IMR-90 (cell line): Measurements from ENCODE around the gene GAB1. TPM values are rescaled to one million over a fixed set of nuclear protein-coding genes. Genes with fewer than 3 reads are reported as not detected.

Experiments
- ATAC-seq: fragments of 200-7000 bp; cut with Tn5 transposase; 2 replicates; pipeline ENCODE4 v1.9.1; 2020; ENCODE audit warnings: low read depth, mild to moderate bottlenecking, moderate library complexity
- BruUV-seq: library from RNA; stranded (reverse); fragments of 400-500 nt; replicated peaks from 2 replicates; lab custom pipeline; 2021; lab: Mats Ljungman, UMichigan
- CTCF ChIA-PET: fragments of 300-600 bp; formaldehyde crosslinking; extraction: SDS; loops from one replicate; lab custom pipeline; 2021; ENCODE audit warnings: antibody characterized with exemption; lab: Yijun Ruan, JAX
- POLR2A ChIA-PET: fragments of 300-600 bp; sonication (Branson Sonifier 250); formaldehyde crosslinking; loops from one replicate; lab custom pipeline; 2022; ENCODE audit warnings: antibody characterized with exemption; ENCODE audit not compliant: unreplicated experiment; lab: Charles Lee
- DNase-seq: peaks from one replicate; pipeline ENCODE4 v3.0.0; 2013
- H2AFZ ChIP-seq: replicated peaks from 2 replicates; pipeline ENCODE3; 2013; ENCODE audit warnings: low read length, mild to moderate bottlenecking; ENCODE audit not compliant: poor library complexity
- H2AK5ac ChIP-seq: 2 replicates; pipeline ENCODE4 v1.6.1; 2013; ENCODE audit warnings: low read depth, low read length, inconsistent platforms
- H2AK9ac ChIP-seq: replicated peaks from 2 replicates; pipeline ENCODE3; 2013; ENCODE audit warnings: mild to moderate bottlenecking, low read depth, low read length, moderate library complexity; ENCODE audit not compliant: poor library complexity
- H2BK120ac ChIP-seq: 2 replicates; pipeline ENCODE4 v1.6.1; 2013; ENCODE audit warnings: low read depth, low read length, inconsistent platforms
- H2BK15ac ChIP-seq: 3 replicates; pipeline ENCODE4 v1.6.1; 2013; ENCODE audit warnings: low read depth, low read length, inconsistent platforms
- H2BK20ac ChIP-seq: 2 replicates; pipeline ENCODE4 v1.6.1; 2013; ENCODE audit warnings: low read depth, mild to moderate bottlenecking, inconsistent platforms, low read length, moderate library complexity
- H2BK5ac ChIP-seq: 2 replicates; pipeline ENCODE4 v1.6.1; 2013; ENCODE audit warnings: mild to moderate bottlenecking, low read depth, low read length, inconsistent platforms; ENCODE audit not compliant: poor library complexity, severe bottlenecking
- H3K14ac ChIP-seq: replicated peaks from 2 replicates; pipeline ENCODE4 v1.6.1; 2013; ENCODE audit warnings: low read depth, low read length, inconsistent platforms
- H3K18ac ChIP-seq: 2 replicates; pipeline ENCODE4 v1.6.1; 2013; ENCODE audit warnings: low read depth, low read length, control low read depth
- H3K23ac ChIP-seq: 2 replicates; pipeline ENCODE4 v1.6.1; 2013; ENCODE audit warnings: low read depth, low read length, inconsistent platforms
- H3K27ac ChIP-seq: 2 replicates; pipeline ENCODE4 v1.5.1; 2013; ENCODE audit warnings: mild to moderate bottlenecking, control low read depth, low read length; ENCODE audit not compliant: insufficient read depth
- H3K27me3 ChIP-seq: 2 replicates; pipeline ENCODE4 v1.6.1; 2013; ENCODE audit warnings: low read length; ENCODE audit not compliant: control insufficient read depth, insufficient read depth
- H3K36me3 ChIP-seq: 2 replicates; pipeline ENCODE4 v1.6.1; 2013; ENCODE audit warnings: low read length, mixed read lengths; ENCODE audit not compliant: control insufficient read depth, insufficient read depth
- H3K4ac ChIP-seq: 2 replicates; pipeline ENCODE4 v1.6.1; 2013; ENCODE audit warnings: low read depth, low read length, inconsistent platforms
- H3K4me1 ChIP-seq: 2 replicates; pipeline ENCODE4 v1.6.1; 2013; ENCODE audit warnings: low read length, mixed read lengths; ENCODE audit not compliant: control insufficient read depth, insufficient read depth
- H3K4me2 ChIP-seq: 2 replicates; pipeline ENCODE4 v1.6.1; 2013; ENCODE audit warnings: low read depth, mild to moderate bottlenecking, control low read depth, low read length, moderate library complexity
- H3K4me3 ChIP-seq: 2 replicates; pipeline ENCODE4 v1.5.1; 2013; ENCODE audit warnings: low read depth, mild to moderate bottlenecking, control low read depth, low read length, moderate library complexity; ENCODE audit not compliant: insufficient read depth
- H3K56ac ChIP-seq: 2 replicates; pipeline ENCODE4 v1.6.1; 2013; ENCODE audit warnings: low read length, inconsistent platforms; ENCODE audit not compliant: insufficient read depth; ENCODE audit errors: extremely low read depth
- H3K79me1 ChIP-seq, 2 experiments: 2 replicates each; pipeline ENCODE4 v1.6.1; 2013; ENCODE audit warnings: low read length in 2 of 2, inconsistent platforms in 1 of 2, low read depth in 1 of 2
- H3K9ac ChIP-seq: 2 replicates; pipeline ENCODE4 v1.6.1; 2013; ENCODE audit warnings: low read depth, low read length, control low read depth
- H3K9me1 ChIP-seq: 2 replicates; pipeline ENCODE4 v1.6.1; 2013; ENCODE audit warnings: low read length, inconsistent platforms; ENCODE audit not compliant: insufficient read depth
- H3K9me3 ChIP-seq: 2 replicates; pipeline ENCODE4 v1.6.1; 2013; ENCODE audit warnings: low read length; ENCODE audit not compliant: control insufficient read depth, insufficient read depth
- H4K20me1 ChIP-seq: 2 replicates; pipeline ENCODE4 v1.6.1; 2013; ENCODE audit warnings: low read length, inconsistent platforms; ENCODE audit not compliant: insufficient read depth
- H4K5ac ChIP-seq: 2 replicates; pipeline ENCODE4 v1.6.1; 2013; ENCODE audit warnings: mild to moderate bottlenecking, low read depth, low read length, control low read depth
- H4K8ac ChIP-seq, 2 experiments: 2 replicates each; pipeline ENCODE4 v1.6.1; 2013; ENCODE audit warnings: low read depth in 2 of 2, low read length in 2 of 2, control low read depth in 1 of 2, inconsistent platforms in 1 of 2
- H4K91ac ChIP-seq: 2 replicates; pipeline ENCODE4 v1.6.1; 2013; ENCODE audit warnings: low read depth, low read length, inconsistent platforms; ENCODE audit not compliant: insufficient read depth
- BHLHE40 ChIP-seq: fragments of 150-350 bp; IDR thresholded peaks from 2 replicates; pipeline ENCODE4 v1.6.1; 2016; ENCODE audit warnings: mild to moderate bottlenecking, low read depth, low read length
- CEBPB ChIP-seq: IDR thresholded peaks from 2 replicates; pipeline ENCODE4 v1.6.1; 2012; ENCODE audit warnings: low read depth, low read length, improper control_type of control experiment
- CHD1 ChIP-seq: IDR thresholded peaks from 2 replicates; pipeline ENCODE4 v1.6.1; 2012; ENCODE audit warnings: low read depth, low read length, improper control_type of control experiment
- FOS ChIP-seq: fragments of 150-350 bp; IDR thresholded peaks from 2 replicates; pipeline ENCODE4 v1.6.1; 2016; ENCODE audit warnings: low read depth, low read length
- MAFK ChIP-seq: IDR thresholded peaks from 2 replicates; pipeline ENCODE4 v1.6.1; 2012; ENCODE audit warnings: low read depth, low read length, improper control_type of control experiment
- MAZ ChIP-seq: IDR thresholded peaks from 2 replicates; pipeline ENCODE4 v1.6.1; 2012; ENCODE audit warnings: low read depth, mild to moderate bottlenecking, low read length, improper control_type of control experiment, moderate library complexity, borderline replicate concordance
- MXI1 ChIP-seq: IDR thresholded peaks from 2 replicates; pipeline ENCODE4 v1.6.1; 2012; ENCODE audit warnings: low read depth, mild to moderate bottlenecking, low read length, moderate library complexity, borderline replicate concordance
- NFE2L2 ChIP-seq: fragments of 150-350 bp; IDR thresholded peaks from 2 replicates; pipeline ENCODE4 v1.6.1; 2016; ENCODE audit warnings: low read depth, mild to moderate bottlenecking, low read length
- POLR2A ChIP-seq: IDR thresholded peaks from 2 replicates; pipeline ENCODE4 v1.6.1; 2012; ENCODE audit warnings: mild to moderate bottlenecking, low read depth, low read length
- RAD21 ChIP-seq: IDR thresholded peaks from 2 replicates; pipeline ENCODE4 v1.6.1; 2012; ENCODE audit warnings: low read length, improper control_type of control experiment
- RCOR1 ChIP-seq: IDR thresholded peaks from 2 replicates; pipeline ENCODE4 v1.6.1; 2012; ENCODE audit warnings: mild to moderate bottlenecking, low read length, improper control_type of control experiment; ENCODE audit not compliant: insufficient replicate concordance
- RFX5 ChIP-seq: IDR thresholded peaks from 2 replicates; pipeline ENCODE4 v1.8.0; 2012; ENCODE audit warnings: low read depth, mild to moderate bottlenecking, low read length, moderate library complexity
- SMC3 ChIP-seq: fragments of 150-350 bp; IDR thresholded peaks from 2 replicates; pipeline ENCODE4 v1.6.1; 2016; ENCODE audit warnings: low read depth, mild to moderate bottlenecking, antibody characterized with exemption, low read length, moderate library complexity
- WGBS, 2 experiments: methylation state at CpG; one replicate each; pipeline versions ENCODE4 v1.1.5 to v1.1.7; 2013; ENCODE audit warnings: missing lambda C conversion rate in 2 of 2; ENCODE audit not compliant: insufficient read length in 1 of 2; ENCODE audit errors: extremely low coverage in 2 of 2; 5-methylcytosine and 5-hydroxymethylcytosine counted together
- dilution Hi-C: fragments of 300-500 bp; cut with HindIII; formaldehyde crosslinking; loops from one replicate; pipeline ENCODE4 v1.14.3; 2018; ENCODE audit warnings: low sequenced_read_pairs; ENCODE audit not compliant: unreplicated experiment
- in situ Hi-C: fragments of 300-500 bp; cut with MboI; formaldehyde crosslinking; loops from 3 replicates; pipeline ENCODE4 v1.14.3; 2019; ENCODE audit warnings: low sequenced_read_pairs, inconsistent platforms, mixed read lengths
- intact Hi-C: fragments of 100-400 bp; cut with micrococcal nuclease; formaldehyde crosslinking; loops from 2 replicates; pipeline ENCODE4 v1.10.0; 2022
- polyA plus RNA-seq, 3 experiments: library from polyadenylated mRNA; depleted of rRNA; stranded (reverse); fragments of >200 nt; gene quantifications; 2 replicates each; pipeline ENCODE4 v1.2.3, GENCODE V29; 2012; ENCODE audit warnings: low replicate concordance in 1 of 3
- total RNA-seq: library from RNA; depleted of rRNA; stranded (reverse); fragments of >200 nt; gene quantifications from 2 replicates; pipeline ENCODE4 v1.2.3, GENCODE V29; 2012
- TF ChIP-seq, protein P1 (sequence below): conservative IDR thresholded peaks from 2 replicates; pipeline ENCODE4 v1.5.1; 2012; ENCODE audit warnings: mild to moderate bottlenecking, low read depth, low read length, improper control_type of control experiment
- TF ChIP-seq, protein P2 (sequence below): fragments of 150-350 bp; IDR thresholded peaks from 2 replicates; pipeline ENCODE4 v1.6.1; 2017; ENCODE audit warnings: mild to moderate bottlenecking, antibody characterized with exemption, low read length, low read depth
- TF ChIP-seq, protein P3 (sequence below): fragments of 150-350 bp; IDR thresholded peaks from 2 replicates; pipeline ENCODE4 v1.6.1; 2016; ENCODE audit warnings: low read depth, mild to moderate bottlenecking, low read length, moderate library complexity, borderline replicate concordance

The GAB1 gene
- total and polyA plus RNA-seq, 2 of the 4 experiments (the other 2 are of a cell fraction), result 2.8 to 12.0 TPM

- peak overlapping the region; percentile 70 for H2BK120ac ChIP-seq
- peak overlapping the region; percentile 66; the same call in 1 of the 2 replicates for H4K91ac ChIP-seq
- H3K14ac ChIP-seq, result peak overlapping the region; percentile 27; the same call in 1 of the 2 replicates
- 0 out of 2 replicates have a peak overlapping the region, but pooled peaks have one; percentile 37 for H3K9ac ChIP-seq
- H4K20me1 ChIP-seq, result no peaks in the 10 kb centered on the region
- intact Hi-C loops (no loop called here), dilution Hi-C loops (no loop called here), in situ Hi-C loops (no loop called here)
- ChIA-PET POLR2A (no interaction called here), CTCF (no interaction called here)
- H3K9me1 ChIP-seq, result 0 out of 2 replicates have a peak, but pooled peaks cover 2% of the 10 kb centered on the region
- H2BK5ac ChIP-seq, result peak overlapping the region; percentile 85
- H3K18ac ChIP-seq, result peak overlapping the region; percentile 99
- DNase-seq, result no peak
- BruUV-seq, result no TSS peak
- H4K5ac ChIP-seq, result peak overlapping the region; percentile 96
- H3K56ac ChIP-seq, result no peak overlapping the region
- TF ChIP-seq MAFK (no peak), RCOR1 (no peak), NFE2L2 (no peak), POLR2A (no peak), MAZ (no peak), RAD21 (no peak), RFX5 (no peak), CEBPB (no peak), SMC3 (no peak), FOS (no peak), MXI1 (no peak), BHLHE40 (no peak), CHD1 (no peak)
- TF ChIP-seq, protein P1, sequence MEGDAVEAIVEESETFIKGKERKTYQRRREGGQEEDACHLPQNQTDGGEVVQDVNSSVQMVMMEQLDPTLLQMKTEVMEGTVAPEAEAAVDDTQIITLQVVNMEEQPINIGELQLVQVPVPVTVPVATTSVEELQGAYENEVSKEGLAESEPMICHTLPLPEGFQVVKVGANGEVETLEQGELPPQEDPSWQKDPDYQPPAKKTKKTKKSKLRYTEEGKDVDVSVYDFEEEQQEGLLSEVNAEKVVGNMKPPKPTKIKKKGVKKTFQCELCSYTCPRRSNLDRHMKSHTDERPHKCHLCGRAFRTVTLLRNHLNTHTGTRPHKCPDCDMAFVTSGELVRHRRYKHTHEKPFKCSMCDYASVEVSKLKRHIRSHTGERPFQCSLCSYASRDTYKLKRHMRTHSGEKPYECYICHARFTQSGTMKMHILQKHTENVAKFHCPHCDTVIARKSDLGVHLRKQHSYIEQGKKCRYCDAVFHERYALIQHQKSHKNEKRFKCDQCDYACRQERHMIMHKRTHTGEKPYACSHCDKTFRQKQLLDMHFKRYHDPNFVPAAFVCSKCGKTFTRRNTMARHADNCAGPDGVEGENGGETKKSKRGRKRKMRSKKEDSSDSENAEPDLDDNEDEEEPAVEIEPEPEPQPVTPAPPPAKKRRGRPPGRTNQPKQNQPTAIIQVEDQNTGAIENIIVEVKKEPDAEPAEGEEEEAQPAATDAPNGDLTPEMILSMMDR, result no peak
- TF ChIP-seq, protein P2, sequence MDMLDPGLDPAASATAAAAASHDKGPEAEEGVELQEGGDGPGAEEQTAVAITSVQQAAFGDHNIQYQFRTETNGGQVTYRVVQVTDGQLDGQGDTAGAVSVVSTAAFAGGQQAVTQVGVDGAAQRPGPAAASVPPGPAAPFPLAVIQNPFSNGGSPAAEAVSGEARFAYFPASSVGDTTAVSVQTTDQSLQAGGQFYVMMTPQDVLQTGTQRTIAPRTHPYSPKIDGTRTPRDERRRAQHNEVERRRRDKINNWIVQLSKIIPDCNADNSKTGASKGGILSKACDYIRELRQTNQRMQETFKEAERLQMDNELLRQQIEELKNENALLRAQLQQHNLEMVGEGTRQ, result no peak
- TF ChIP-seq, protein P3, sequence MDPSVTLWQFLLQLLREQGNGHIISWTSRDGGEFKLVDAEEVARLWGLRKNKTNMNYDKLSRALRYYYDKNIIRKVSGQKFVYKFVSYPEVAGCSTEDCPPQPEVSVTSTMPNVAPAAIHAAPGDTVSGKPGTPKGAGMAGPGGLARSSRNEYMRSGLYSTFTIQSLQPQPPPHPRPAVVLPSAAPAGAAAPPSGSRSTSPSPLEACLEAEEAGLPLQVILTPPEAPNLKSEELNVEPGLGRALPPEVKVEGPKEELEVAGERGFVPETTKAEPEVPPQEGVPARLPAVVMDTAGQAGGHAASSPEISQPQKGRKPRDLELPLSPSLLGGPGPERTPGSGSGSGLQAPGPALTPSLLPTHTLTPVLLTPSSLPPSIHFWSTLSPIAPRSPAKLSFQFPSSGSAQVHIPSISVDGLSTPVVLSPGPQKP, result no peak
- peaks cover 8% of the 10 kb centered on the region for H3K4me1 ChIP-seq
- WGBS, 2 experiments, result no CpG with 5 or more reads among the region's 3 CpGs
- H3K27me3 ChIP-seq, result no peaks in the 10 kb centered on the region
- H3K23ac ChIP-seq, result no peak overlapping the region
- peak overlapping the region; percentile 59 for H3K4ac ChIP-seq
- H3K4me2 ChIP-seq, result peak overlapping the region; percentile 60
- H4K8ac ChIP-seq, result peak overlapping the region in 1 of 2 experiments; percentile 75; a peak in 2 of 4 replicates
- H2AFZ ChIP-seq, result no peak overlapping the region
- H2AK5ac ChIP-seq, result 0 out of 2 replicates have a peak overlapping the region, but pooled peaks have one; percentile 15
- no peaks in the 10 kb centered on the region for H3K79me1 ChIP-seq
- H2AK9ac ChIP-seq, result no peak overlapping the region
- no peak overlapping the region for H3K4me3 ChIP-seq
- no peaks in the 10 kb centered on the region for H3K9me3 ChIP-seq
- peak overlapping the region; percentile 90 for H2BK20ac ChIP-seq
- peak overlapping the region; percentile 85; the same call in 1 of the 2 replicates for H3K27ac ChIP-seq
- H2BK15ac ChIP-seq, result peak overlapping the region; percentile 16; the same call in 2 of the 3 replicates
- no peaks in the 10 kb centered on the region for H3K36me3 ChIP-seq
- peak; percentile 56 for ATAC-seq
Observed at GRCh38 chr4:143287572-143287923, 49.1 kb upstream of the GAB1 start.
